NCI-H2227 (cell line): ENCODE measurements around the gene LMO4.

Experiments used
- DNase-seq: peaks from one replicate; lab custom pipeline; 2025; ENCODE audit not compliant: unreplicated experiment; lab: John Stamatoyannopoulos, UW

Gene LMO4

DNA sequence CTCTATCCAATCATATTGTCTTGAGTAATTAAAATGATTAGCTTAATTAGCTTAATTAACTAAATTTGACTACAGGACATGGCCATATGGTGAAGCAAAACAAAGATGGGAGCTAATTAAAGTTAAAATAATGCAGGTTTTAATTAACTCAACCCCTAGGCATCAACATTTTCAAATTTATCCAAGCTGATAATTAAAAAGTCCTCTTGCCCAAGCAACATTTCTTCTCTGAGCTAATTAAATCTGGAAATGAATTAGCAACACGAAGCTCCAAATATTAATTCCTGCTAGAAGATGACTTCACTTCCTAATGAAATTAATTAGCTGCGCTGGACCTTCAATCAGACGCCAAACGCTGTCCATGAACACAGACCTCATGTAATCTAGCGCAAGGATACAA is 27.9 kb downstream of the LMO4 start:
- no peak for DNase-seq

DNA sequence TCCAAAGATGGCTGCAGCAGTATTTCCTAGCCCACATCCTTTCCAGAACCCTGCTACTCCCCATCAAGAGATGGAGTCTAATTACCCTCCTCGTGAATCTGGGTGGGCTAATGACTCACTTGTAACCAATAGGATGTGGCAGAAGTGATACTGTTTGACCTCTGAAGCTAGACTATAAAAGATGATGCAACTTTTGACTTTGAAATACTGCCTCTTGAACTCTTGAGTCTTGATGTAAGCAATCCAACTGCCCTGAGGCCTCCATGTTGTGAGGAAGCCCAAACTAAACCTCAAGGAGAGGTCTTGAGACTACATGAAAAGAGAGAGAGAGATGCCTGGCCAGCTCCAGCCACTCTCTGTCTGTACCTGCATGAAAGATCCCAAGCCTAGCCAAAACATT is 29.5 kb downstream of the LMO4 start:
- DNase-seq = no peak

DNA sequence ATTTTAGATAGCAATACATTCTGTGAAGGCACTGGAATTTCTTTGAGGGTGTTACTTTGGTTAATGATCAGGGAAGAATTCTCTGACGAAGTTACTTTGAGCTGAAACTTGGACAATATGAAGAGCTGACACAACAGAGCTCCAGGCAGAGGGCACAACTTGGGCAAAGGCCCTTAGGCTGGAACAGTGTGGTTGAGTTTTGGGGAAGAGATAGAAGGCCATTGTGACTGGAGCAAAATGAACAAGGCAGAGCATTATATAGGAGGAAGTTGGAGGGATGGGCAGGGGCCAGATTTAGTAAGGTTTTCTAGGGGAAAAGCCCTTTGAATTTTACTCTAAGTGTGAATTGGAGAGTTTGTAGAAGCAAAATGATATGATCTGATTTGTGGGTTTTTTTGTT is 30.9 kb downstream of the LMO4 start:
- no peak for DNase-seq

DNA sequence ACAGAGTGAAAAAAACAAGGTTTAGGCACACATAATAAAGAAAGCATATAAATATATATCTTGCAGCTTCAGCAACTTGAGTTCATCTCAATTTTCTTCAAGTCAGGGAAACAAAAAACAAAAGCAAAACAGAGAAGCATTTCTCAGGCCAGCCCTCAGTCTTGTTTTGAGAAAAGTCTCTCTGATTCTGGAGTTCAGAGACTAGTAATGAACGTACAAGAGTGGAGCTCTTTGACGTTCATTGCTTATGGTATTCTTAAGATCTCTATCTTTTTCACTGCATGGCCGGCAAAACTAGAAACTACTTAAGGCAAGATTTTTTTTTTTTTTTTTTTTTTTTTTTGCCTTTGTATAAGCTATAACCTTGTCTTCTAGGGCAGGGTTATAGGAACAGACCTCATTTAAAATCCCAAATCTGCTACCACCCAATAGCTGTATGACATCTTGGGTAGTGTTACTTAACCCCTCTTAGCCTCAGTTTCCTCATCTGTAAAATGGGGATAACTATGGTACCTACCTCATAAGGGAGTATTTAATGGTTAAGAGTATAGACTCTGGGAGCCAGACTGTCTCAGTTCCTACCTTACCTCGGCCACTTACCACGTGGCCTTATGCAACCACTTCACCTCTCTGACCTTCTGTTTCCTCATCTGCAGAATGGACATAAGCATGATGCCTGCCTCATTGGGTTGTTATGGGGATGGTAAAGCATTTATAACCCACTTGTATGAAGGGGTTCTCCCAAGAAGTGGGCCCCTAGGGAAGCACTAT is 33.6 kb downstream of the LMO4 start:
- DNase-seq = no peak

DNA sequence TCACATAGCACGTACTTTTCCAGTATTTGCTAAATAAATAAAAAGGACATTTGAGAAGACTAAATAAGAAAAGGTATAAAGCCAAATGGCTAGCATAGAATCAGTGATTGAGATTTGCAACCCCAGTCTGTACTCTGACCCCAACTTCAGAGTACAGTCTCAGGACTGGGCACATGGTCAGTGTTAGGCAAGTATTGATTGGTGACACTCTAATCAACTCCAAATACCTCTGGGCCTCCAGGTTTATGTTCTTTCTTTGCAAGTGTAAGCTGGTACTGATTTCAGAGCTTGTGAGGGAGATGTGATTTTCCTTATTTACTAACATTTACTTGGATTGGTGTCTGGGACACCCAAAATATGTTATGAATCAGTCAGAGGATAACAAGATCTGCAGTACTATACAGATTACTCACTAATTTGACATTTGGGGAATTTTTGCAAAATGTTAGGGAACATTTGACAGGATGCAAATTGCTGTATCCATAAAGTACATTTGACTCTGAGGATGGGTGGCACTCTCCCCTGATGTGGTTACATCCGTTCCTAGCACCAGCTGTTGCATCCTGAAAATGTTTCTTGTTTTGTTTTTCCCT is 34.2 kb downstream of the LMO4 start:
- DNase-seq = no peak

DNA sequence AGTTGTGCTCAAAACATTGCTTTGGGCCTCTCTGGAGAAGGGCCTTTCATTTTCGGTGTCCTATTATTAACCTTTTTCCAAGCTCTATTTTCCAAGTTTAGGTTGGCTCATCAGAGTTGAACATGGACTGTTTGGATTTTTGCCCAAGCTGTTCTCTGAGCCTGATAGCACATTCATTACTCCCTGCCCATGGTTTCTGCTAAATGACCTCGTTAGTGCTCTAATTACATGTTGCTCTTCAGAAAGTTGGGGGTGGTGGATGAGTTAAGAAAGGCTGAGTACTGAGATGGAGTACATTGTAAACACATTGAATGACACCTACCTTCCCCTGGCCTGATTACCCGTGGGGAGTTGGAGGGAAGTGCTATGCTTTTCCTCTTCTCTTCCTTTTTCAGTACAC is 38.9 kb downstream of the LMO4 start:
- DNase-seq = peak; percentile 19

DNA sequence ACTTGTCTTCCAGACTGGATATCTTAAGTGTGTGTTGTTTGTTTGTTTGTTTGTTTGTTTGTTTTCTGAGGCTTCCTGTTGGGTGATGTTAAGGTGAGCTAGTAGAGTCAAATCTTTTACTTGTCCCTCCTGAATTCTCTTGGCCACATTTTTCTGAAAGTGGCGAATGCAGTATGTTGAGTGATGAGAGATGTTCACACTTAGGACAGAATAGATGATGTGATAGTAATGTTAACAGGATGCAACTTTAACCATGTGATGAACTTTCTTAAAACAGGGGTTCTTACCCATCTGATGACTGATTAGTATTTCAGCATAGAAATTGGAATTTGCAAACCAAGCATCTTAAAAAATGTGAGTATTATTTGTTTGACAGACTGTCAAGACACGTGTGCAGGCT is 40.2 kb downstream of the LMO4 start:
- no peak for DNase-seq

DNA sequence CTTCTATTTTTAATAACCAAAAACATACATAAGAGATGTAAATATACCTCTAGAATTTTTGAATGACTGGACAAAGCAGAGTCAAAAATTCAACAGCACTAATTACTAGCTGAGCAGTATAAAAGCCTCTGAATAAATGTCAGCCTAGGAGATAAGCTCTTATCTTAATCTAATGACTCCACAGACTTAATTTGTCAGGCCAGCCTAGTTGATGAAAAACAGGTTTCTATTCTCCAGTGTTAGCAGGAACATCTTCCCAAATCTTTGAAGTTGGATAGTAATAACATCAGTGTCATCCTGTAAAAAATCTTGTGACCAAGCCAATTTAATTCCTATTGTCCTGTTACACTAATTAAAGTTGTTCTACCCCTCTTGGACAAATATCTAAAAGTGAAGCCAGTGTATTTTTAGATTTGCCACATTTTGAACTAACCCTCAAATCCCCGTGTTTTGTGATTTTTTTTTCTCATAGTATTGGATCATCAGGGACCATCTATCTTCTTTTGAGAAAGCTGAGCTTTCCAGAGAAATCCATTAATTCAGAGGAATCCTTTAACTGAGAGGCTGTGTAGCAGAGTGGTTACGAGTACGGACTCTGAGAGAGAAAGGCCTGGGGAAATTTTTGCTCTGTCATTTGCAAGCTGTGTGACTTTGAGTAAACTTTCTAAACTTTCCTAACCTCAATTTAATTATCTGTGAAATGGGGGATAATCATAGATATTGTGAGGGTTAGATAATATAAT is 41.2 kb downstream of the LMO4 start:
- DNase-seq = no peak

DNA sequence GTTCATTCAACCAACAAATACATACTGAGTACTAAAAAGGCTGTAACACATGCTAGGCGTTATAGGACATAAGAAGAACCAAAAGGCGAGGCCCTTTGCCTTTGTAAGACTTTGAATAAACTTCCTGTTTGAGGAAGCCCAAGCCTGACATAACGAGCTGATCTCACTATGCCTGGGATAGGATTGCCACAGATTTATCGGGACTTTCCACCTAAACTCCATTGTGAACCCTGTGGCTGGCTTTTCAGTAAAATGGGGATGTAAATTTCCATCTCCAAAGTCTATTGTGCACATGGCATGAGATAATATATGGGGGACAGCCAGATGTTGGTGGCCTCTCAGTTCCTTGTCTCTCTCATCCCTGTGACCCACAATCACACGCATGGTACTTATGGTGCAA is 41.9 kb downstream of the LMO4 start:
- DNase-seq = no peak

DNA sequence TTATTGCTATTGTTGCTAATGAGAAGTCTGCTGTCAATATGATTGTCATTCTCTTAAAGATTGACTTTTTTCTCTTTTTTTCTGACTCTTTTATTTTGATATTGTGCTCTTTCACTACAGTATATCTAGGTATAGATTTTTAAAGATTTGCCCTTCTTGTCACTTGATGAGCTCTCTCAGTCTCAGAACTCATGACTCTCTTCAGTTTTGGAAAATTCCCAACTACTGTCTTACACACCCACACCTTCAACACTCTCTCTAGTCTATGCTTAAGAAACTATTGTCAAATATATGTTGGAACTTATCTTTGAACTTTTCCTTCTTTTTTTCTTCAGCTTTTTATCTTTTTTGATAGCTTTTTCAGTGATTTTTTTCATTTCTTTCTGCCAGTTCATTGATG is 50.6 kb downstream of the LMO4 start:
- DNase-seq = no peak

DNA sequence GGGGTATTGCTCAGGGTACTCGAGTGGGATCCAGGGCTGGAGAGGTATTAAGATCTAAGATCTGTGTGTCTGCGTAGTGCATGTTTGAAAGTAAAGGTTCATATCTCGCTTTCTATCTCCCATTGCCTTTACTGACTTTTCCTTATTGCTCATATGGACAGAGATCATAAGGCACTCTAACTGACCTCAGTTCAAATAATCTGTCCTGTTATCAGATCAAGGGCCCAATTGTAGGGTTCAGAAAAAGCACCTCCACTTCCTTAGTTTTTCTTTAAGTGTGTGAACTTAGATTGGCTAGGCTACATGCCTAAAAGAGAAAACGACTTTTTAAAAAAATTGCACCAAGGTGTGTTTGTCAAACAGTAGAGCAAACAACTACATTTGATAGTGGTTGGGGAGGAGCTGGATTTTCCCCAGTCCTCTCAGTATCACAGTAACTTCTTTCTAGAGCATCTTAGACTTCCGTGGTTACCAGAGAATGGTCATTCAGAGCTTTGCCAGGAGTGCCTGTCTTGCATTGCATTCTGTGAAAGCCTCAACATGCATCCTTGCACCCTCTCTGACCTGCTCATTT is 57.6 kb downstream of the LMO4 start:
- no peak for DNase-seq

DNA sequence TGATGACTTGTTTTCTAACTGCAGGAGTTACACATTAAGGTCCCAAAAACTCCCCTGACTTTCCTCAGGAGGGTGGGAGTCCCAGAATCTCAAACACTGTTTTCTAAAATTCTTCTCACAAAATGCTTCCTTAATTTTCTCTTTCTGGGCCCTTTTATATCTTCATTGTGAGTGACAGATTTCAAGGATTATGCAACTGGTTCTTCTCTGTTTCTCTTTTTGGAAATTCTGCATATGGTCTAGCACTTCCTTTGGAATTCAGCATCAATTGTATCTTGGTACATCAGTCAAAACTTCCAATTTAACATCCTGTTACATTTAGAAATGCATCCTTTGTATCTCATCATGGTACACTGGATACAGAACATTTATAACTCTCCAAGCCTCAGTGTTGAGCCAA is 59.7 kb downstream of the LMO4 start:
- no peak for DNase-seq

DNA sequence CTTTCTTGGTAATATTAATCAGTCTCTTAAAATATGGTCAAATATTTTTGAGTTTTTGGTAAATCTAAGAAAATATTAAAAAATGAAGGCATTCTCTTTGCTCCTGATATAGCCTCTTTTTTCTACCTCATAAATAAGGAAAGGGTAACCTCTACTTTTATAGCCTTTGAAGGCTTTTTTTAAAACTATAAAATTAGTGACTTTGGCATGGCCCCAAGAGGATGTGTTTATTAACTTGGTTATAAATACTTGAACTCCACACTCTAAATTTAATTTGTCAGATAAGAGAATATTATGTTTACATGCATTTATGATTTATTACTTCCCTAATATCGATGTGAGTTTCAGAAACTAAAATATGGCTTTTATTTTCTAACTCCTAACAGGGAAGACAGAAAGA is 60.3 kb downstream of the LMO4 start:
- no peak for DNase-seq

DNA sequence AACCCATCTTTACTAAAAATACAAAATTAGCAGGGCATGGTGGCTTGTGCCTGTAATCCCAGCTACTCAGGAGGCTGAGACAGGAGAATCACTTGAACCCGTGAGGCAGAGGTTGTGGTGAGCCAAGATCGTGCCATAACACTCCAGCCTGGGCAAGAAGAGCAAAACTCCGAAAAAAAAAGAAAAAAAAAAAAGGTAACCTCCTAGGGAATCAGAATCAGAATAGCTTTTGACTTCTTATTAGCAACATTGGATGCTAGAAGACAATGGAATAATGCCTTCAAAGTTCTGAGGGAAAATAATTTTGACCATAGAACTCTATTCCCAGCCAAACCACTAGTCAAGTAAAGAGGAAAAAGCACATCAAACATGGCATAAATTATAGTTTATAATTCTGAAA is 60.9 kb downstream of the LMO4 start:
- no peak for DNase-seq

DNA sequence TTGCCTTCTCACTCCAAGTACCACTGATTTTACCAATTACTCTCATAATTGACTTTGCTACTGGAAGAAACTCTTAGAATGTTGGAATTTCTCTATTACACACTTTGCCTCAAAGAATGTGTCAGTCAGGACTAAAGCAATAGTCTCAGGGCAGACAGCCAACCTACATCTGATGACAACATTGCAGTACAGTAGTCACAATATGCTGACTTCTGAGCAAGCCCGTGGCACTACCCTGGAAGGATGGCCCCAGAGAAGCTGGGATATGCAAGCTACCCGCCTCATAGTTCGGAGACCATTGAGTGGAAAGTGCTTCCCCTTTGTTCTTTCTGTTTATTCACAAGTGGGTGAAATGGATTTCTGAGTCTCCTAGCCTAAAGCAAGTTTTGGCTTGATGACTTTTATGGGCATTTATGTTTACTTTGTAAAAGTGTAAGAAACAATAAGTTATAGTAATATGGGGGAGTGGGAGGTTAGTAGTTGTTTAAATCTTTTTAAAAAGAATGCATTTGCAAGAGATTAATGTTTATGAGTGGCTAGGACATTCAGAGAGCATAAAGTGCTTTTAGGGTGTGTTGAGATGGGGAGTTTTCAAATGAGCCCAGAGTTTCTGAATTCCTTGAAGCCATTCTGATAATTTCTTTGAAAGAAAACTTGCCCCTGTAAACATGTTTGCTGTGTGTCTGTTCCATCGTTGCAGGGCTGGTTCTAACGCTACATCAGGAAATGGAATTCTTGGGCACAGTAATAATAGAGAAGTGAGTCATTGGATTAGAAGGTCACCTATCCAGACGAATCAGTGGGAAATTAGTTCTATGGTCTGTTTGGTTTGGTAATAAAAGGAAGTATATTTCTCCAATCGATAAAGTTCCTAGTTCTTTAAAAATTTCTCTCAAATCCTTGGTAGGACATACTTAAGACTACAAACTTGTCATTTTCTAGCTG is 63.8 kb downstream of the LMO4 start:
- no peak for DNase-seq

DNA sequence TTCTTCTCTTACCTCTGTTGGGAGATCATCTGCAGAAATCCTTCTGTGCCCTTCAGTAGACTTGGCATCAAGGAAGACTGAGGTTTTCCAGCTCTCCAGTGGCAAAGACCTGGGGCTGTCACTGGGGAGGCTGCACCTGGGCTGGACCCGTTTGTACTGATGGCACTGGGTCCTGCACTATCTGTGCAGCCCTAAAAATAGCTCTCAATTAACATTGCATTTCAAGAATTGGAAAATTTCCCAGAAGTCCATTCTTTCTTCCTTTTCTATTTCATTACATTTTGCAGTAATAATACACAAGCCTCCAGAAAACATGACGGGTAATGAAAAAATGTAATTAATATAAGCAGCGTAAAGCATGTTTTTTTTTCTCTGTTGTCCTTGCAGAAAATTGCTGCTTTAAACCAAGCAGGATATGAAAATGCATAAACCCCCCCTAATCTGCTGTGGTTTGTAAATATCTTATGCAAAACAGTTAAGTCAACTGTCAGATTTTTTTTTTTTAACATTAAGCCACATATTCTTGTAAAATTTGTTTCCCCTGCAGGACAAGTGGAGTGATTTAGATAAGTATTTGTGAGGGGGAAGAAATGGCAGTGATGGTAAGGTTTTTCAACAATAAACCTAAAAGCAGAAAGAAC is 64.9 kb downstream of the LMO4 start:
- DNase-seq = no peak

DNA sequence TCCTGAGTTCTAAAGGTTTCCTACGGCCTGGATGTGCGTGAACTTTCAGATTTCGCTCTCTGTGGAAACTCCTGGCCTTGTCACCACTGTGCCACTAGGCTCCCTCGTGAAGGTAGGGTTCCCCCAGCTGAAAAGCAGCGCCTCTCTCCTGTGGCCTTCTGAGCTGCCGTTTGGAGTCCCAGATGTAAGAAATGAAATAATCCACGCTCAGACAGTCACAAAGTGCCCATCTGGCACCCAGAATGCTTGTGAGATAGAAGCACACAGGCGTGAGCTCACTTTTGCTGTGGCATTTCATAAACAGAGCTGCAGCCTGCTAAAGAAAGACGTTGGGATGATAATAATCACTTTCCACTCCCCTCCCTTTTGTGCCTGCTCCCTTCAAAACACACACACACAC is 65.8 kb downstream of the LMO4 start:
- DNase-seq = peak; percentile 36

DNA sequence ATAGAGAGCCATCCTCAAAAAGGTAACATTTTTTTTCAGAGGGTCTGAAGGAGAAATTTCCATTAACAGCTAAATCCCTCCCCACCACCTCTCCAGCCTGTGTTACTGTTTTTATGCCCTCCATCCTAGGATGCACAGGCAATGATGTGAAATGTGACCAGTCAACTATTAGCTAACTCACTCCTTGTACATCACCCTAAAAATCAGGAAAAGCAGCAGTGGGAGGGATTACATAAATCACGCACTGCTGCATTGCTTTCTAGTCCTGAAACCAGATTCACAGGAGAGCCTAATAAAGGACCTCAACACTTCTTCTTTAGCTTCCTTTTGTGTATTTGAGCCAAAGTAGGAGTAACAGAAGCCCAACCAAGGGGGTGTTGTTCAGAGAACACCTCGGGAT is 66.3 kb downstream of the LMO4 start:
- peak; percentile 36 for DNase-seq
